NCI-H1417 treated with DMSO at 0.1 percent for 48 hours (cell line): Measurements from ENCODE around the gene LRRC74B.
"Not testable (repeated sequence)": the region's sequence is repeated elsewhere in the genome, so short reads cannot be mapped to it uniquely, and the experiment has no call there.

Source experiments
- DNase-seq: peaks from one replicate; lab custom pipeline; 2025; lab: John Stamatoyannopoulos, UW

The LRRC74B gene

GRCh38 chr22:21032037-21032867 is 13.5 kb upstream of the LRRC74B start, which contains the start of gene SLC7A4:
TSS of gene SLC7A4 (minus strand) at chr22:21032561. CDS start at chr22:21031812, 749 bp downstream.
- DNase-seq = no peak

DNA sequence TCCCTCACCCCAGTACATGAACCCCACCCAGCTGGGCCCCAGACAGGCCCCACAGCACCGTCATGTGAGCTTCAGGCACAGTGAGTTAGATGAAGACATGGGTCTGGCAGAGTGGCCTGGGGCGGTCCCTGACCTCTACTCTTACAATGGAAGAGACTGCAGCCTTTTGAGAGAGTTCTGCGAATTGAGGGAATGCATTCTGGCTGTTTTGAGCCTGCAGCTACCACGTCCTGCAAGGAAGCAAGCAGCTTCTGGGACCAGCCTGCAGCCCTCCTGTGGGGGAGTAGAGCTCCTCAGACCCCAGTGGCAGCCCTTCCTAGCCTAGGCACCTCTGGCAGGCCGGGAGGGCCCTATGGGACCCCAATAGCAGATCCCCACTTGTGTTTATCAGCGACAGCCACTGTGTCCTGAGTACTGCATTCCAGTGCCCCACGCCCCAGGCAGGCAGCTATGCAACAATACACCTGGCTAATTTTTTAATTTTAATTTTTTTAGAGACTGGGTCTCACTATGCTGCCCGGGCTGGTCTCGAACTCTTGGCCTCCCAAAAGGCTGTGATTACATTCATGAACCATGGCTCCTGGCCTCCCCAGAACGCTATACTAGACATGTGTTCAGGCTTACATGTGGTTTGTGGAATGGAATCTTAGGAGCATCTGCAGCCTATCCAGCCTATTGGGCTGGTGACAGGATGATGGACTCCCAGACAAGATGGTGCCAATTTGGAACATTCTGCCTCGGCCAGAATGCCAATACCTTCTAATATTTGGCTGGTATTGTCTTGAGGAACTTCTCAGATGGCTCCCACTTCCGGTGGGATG is 12.7 kb upstream of the LRRC74B start:
- DNase-seq = no peak

- DNase-seq = no peak
Observed at GRCh38 chr22:21033895-21034294, 11.9 kb upstream of the LRRC74B start.

DNA sequence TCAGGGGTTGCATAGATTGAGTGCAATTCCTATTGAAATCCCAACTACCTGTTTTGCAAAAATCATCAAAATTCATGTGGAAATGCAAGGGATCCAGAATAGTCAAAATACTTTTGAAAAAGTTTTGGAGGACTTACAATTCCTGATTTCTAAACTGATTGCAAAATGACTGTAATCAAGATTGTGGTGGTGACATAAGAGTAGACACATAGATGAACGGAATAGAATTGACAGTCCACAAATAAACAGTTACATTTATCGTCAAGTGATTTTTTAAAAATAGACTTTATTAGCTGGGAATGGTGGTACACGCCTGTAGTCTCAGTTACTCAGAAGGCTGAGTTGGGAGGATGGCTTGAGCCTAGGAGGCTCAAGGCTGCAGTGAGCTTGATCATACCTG is 10.8 kb upstream of the LRRC74B start:
- no peak for DNase-seq

DNA sequence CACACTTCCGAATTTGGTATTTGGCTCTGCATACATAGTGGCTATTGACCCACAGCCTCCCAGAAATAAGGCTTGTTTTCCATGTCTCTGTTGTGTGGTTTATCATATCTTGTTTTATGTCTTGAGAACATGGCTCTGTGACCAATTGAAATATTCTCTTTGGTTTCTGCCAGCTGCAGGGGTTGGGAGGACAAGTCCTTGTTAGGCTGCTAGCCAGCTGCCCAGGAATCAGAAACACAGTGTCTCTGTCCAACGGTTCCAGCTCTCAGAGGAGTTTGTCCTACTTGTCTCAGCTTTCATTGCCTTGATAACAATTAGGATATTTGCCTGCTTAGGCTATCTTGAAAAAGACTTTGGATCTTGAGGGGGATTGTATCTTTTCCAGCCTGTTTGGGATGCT is 7.3 kb upstream of the LRRC74B start:
- no peak for DNase-seq

- DNase-seq = not testable (repeated sequence)
Observed at GRCh38 chr22:21039158-21039557, 6.6 kb upstream of the LRRC74B start.

DNA sequence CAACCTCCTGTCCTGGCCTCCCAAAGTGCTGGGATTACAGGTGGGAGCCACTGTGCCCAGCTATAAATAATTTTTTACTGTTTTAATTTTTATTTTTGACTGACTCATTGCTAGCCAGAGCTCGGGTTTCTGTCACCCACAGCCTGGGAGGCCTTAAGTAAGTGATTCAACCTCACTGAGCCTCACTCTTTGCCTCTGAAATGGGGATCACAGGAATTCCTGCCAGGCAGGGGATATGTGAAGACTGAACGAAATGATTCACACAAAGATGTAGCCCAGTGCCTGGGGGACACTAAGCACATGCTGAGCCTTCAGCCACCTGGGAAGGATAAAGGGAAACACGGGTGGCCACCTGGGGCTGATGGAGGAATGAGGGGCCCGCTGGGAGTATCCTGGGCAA is 3.8 kb upstream of the LRRC74B start:
- no peak for DNase-seq

DNA sequence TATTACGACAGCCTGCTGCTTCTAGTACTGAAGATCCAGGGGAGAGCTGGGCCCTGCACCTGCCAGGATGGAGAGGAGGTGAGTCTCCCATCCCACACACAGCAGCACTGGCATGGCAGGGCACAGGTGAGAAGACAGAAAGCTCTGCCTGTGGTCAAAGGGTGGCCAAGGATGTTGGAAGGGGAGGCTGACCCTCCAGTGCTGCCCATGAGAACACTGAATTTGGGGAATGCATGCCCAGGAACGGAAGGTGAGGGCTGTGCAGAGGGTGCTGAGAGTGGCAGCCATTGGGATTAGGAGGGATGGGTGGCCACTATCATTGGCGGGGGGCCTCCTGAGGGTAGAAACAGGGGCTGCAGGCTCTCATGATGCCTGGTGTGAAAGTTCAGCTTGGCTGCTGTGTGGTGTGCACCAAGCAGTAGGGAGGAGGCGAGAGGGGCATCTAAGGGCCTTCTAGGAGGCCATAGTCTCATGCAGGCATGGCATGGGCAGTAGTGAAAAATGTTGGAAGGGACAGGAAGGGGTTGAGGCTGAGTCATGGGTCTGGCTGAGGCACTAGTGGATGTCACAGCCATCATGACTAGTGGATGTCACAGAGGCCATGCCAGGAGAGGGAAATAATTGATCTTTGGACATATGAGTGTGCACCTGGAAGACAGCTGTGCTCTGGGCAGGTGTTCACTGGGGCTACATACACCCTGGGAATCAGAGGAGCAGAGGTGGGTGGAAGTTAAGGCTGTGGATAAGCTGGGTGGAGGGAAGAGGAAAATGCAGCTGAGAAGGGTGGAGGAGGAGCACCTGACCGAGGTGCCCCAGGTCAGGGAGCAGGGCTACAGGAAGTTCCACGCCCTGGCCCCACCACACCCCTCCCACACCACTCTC is 2.5 kb upstream of the LRRC74B start:
- no peak for DNase-seq

GRCh38 chr22:21043860-21044535 is 1.7 kb upstream of the LRRC74B start:
- no peak for DNase-seq

- no peak for DNase-seq
Observed at GRCh38 chr22:21044931-21045584, 688 bp upstream of the LRRC74B start.

DNA sequence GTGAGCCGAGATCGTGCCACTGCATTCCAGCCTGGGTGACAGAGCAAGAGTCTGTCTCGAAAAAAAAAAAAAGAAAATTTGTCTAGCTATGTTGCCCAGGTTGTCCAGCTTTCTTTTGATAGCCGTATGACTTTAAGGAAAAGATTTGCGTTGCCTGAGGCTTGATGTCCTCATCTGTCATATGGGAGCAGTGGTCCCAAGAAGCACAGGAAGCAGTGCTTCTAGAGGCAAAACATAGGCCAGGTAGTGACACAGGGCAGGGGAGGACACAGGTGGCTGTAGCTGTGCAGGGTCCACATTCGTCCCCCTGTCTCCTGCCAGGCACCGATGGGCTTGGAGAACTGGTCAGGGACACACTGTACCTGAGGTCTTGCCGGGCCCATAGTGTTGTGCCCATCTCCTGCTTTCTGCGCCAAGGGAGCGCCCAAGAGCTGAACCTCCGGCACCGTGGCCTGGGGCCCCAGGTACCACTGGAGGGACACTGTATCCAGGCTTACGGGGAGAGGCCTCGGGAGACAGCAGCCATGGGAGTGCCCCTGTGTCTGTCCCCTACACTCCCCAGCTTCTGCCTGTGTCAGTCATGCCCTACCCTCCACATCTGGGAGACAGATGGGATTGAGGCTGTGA is 1.4 kb downstream of the LRRC74B start:
- DNase-seq = no peak

GRCh38 chr22:21047730-21048129 is 2.0 kb downstream of the LRRC74B start:
- peak; percentile 7 for DNase-seq

- DNase-seq = not testable (repeated sequence)
Observed at GRCh38 chr22:21048448-21048847, 2.7 kb downstream of the LRRC74B start.

DNA sequence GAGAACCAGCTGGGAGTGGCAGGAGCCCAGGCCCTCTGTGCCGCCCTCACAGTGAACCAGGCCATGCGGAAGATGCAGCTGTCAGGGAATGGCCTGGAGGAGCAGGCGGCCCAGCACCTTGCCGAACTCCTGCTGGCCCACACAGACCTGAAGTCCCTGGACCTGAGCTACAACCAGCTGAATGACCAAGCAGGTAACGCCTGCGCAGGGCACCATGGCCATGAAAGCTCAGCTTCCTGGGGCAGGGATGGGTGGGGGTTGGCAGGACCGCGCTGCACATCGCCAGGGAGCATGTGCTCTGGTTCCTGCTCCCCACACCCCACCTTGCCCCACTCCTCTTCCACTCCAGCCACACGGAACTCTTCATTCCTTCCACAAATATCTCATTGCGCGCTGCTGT is 3.2 kb downstream of the LRRC74B start:
- DNase-seq = not testable (repeated sequence)

DNA sequence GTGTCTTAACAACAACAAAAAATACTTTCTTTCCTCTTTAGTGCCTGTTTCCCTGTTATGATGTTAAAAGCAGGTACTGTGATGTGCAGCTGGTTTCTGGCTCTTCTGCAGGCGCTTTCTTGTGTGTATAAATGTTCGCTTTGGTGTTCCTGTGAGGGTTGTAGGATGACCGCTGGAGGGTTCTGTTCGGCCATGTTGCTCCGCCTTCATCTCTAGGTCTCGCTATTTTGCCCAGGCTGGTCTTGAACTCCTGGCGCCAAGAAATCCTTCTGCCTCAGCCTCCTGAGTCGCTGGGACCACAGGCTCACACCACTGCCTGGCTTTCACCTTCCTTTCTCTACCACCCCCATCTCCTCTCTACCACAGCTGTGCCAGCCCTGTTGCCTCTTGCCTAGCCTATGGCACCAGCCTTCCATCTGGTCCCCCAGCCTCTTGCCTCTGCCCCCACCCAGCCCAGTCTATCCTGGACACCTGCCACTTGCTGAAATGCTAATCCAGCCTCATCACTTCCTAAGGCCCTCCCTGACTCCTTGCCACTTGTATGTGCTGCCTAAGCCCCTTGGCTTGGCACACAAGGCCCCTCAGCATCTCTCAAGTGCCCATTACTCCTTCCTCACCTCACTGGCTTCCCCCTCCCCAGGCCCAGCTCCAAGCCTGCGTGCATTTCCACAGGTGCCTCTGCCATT is 5.5 kb downstream of the LRRC74B start:
- DNase-seq = no peak

DNA sequence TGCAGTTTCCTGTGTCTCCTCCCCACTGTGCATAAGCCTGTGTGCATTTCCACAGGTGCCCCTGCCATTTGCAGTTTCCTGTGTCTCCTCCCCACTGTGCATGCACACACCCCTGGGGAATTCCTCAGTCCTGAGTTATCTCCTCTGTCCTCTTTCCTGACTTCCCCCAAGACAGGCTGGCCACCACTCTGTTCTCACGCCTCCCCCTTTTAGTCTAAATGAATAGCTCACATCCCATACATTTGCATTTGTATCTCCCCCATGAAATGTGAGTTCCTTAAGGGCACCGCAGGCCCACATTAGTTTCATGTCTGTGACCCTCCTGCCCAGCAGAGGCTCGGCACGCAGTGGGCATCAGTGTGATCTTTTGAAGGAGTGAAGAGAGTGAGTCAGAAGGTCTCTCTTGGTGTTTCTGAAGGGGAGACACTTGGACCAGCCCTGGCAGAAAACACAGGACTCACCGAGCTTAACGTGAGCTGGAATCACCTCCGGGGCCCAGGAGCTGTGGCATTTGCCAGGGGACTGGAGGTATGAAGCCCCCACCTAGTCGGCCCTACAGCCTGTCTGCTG is 6.2 kb downstream of the LRRC74B start:
- no peak for DNase-seq

DNA sequence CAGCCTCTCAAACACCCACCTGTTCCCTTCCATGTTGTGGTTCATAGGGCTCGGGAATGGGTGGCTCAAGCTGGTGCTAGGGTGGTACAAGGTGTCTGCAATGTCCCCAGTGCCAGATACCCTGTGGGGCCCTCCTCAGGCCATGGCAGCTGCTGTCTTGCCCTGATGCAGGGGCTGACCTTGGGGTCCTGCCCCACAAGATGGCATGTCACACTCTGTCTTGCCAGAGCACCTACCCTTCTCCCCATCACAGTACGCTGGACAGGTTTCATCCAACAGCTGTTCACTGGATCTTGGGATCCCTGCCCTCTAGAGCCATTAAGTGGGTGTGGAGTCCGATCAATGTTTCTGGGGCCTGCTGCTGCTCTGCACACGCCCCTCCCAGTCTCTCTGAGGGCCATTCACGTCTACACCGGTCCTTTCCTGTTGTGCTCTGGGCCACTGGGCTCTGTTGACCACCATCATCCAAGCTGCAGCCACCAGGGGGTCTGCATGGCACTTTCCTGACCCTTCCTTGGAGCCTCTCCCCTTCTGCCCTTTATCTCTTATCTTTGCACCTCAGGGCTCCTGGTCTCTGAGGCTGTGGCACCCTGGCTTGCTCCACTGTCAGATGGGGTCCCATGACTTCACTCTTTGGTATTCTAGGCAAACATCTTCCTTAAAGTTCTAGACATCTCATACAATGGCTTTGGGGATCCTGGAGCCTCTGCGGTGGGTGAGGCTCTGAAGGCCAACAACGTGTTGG is 7.1 kb downstream of the LRRC74B start:
- no peak for DNase-seq

DNA sequence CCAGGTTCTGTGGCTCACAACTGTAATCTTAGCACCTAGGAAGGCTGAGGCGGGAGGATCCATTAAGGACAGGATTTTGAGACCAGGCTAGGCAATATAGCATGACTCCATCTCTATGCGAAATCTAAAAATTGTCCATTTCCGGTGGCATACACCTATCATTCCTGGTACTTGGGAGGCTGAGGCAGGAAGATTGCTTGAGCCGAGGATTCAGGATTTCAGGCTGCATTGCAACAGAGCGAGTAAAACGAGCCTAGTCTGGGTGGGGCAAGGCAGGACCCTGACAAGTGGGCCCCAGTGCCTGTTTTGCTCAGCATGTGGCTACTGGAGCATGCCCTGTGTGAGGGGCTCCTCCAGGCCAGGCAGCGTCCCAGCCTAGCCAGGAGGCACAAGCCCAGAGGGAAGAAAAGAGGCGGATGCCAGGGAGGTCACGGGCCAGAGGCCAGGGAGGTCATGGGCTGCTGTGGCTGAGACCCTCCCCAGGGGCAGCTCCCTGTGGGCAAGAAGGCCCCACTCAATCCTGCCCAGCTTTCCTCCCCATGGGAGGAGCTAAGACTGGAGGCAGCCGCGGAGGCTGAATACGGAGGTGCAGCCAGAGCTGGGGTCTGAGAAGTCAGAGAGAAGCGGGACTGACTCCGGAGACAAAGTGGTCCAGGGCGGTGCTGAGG is 8.4 kb downstream of the LRRC74B start:
- DNase-seq = no peak
